GM12878 (cell line): ENCODE results near the gene CENPX. TPM values are rescaled to one million over a fixed set of nuclear protein-coding genes. Genes with fewer than 3 reads are reported as not detected.

ENCODE experiments used
- ATAC-seq: fragments of 200-7000 bp; cut with Tn5 transposase; 3 replicates; pipeline ENCODE4 v1.9.1; 2020; ENCODE audit warnings: mild to moderate bottlenecking, moderate library complexity
- BruUV-seq: library from RNA; stranded (reverse); fragments of 400-500 nt; replicated peaks from 2 replicates; lab custom pipeline; 2021; lab: Mats Ljungman, UMichigan
- CTCF ChIA-PET: fragments of 300-600 bp; sonication (Branson Sonifier 250); formaldehyde crosslinking; extraction: SDS; loops from one replicate; lab custom pipeline; 2021; ENCODE audit warnings: inconsistent platforms; lab: Yijun Ruan, JAX
- POLR2A ChIA-PET: fragments of 350-600 bp; formaldehyde crosslinking; extraction: SDS; loops from one replicate; lab custom pipeline; 2021; ENCODE audit warnings: inconsistent platforms; lab: Charles Lee
- RAD21 ChIA-PET: fragments of 300-600 bp; sonication (Branson Sonifier 250); formaldehyde crosslinking; loops from one replicate; lab custom pipeline; 2023; ENCODE audit warnings: antibody characterized with exemption; ENCODE audit not compliant: unreplicated experiment; lab: Charles Lee
- SMC1A ChIA-PET: fragments of 300-600 bp; sonication (Branson Sonifier 250); formaldehyde crosslinking; loops from one replicate; lab custom pipeline; 2023; ENCODE audit not compliant: unreplicated experiment, uncharacterized antibody; lab: Charles Lee
- DNase-seq: peaks from one replicate; pipeline ENCODE4 v3.0.0-alpha.2; 2011; ENCODE audit warnings: low read depth, low spot score
- FAIRE-seq: peaks from 3 replicates; lab custom pipeline; 2011; peaks lifted over from hg19 to GRCh38; lab: Jason Lieb, UNC
- H2AFZ ChIP-seq: 2 replicates; pipeline ENCODE4 v1.6.0; 2011; ENCODE audit warnings: low read depth, low read length, control low read depth; ENCODE audit not compliant: control insufficient read depth
- H3K27ac ChIP-seq: 2 replicates; pipeline ENCODE4 v1.5.1; 2011; ENCODE audit warnings: control low read depth; ENCODE audit not compliant: control insufficient read depth, insufficient read depth
- H3K27me3 ChIP-seq, 2 experiments: replicated peaks in 1 of 2; 2 replicates each; pipeline versions ENCODE4 v1.6.0 to v1.6.1; 2011; ENCODE audit warnings: low read length in 1 of 2; ENCODE audit not compliant: control insufficient read depth in 2 of 2, insufficient read depth in 2 of 2
- H3K36me3 ChIP-seq, 2 experiments: 2 replicates each; pipeline ENCODE4 v1.5.1; 2011; ENCODE audit warnings: low read length in 1 of 2; ENCODE audit not compliant: control insufficient read depth in 2 of 2, insufficient read depth in 2 of 2
- H3K4me1 ChIP-seq: 2 replicates; pipeline ENCODE4 v1.6.1; 2011; ENCODE audit warnings: mild to moderate bottlenecking, low read length, moderate library complexity, mixed read lengths; ENCODE audit not compliant: control insufficient read depth, insufficient read depth
- H3K4me2 ChIP-seq: 2 replicates; pipeline ENCODE4 v1.6.0; 2011; ENCODE audit warnings: control low read depth; ENCODE audit not compliant: control insufficient read depth, insufficient read depth
- H3K4me3 ChIP-seq: fragments of 200-600 bp; sonication (generic); 2 replicates; pipeline ENCODE4 v1.5.1; 2016
- H3K79me2 ChIP-seq: 2 replicates; pipeline ENCODE4 v1.6.0; 2011; ENCODE audit warnings: low read length; ENCODE audit not compliant: control insufficient read depth, insufficient read depth
- H3K9ac ChIP-seq: 2 replicates; pipeline ENCODE4 v1.8.0; 2011; ENCODE audit warnings: low read length, control low read depth, mixed read lengths; ENCODE audit not compliant: control insufficient read depth, insufficient read depth
- H3K9me3 ChIP-seq: replicated peaks from 3 replicates; pipeline ENCODE4 v1.5.1; 2011; ENCODE audit warnings: mild to moderate bottlenecking, low read length; ENCODE audit not compliant: control insufficient read depth, insufficient read depth
- H4K20me1 ChIP-seq: 2 replicates; pipeline ENCODE4 v1.6.0; 2011; ENCODE audit not compliant: control insufficient read depth, insufficient read depth
- HSF1 ChIP-seq: fragments of 150-350 bp; IDR thresholded peaks from 2 replicates; pipeline ENCODE4 v1.6.1; 2014; ENCODE audit warnings: mild to moderate bottlenecking, low read depth, low read length
- JUND ChIP-seq: IDR thresholded peaks from 2 replicates; pipeline ENCODE4 v1.6.1; 2012; ENCODE audit warnings: low read depth, mild to moderate bottlenecking, low read length, improper control_type of control experiment, moderate library complexity
- MTA3 ChIP-seq: IDR thresholded peaks from 2 replicates; pipeline ENCODE4 v1.6.1; 2012; ENCODE audit warnings: low read length, inconsistent platforms, borderline replicate concordance
- NFIC ChIP-seq: IDR thresholded peaks from 2 replicates; pipeline ENCODE4 v1.6.1; 2012; ENCODE audit warnings: low read depth, mild to moderate bottlenecking, inconsistent platforms, low read length, moderate library complexity
- SIX5 ChIP-seq: IDR thresholded peaks from 2 replicates; pipeline ENCODE4 v1.6.1; 2011; ENCODE audit warnings: mild to moderate bottlenecking, low read depth, low read length, moderate library complexity; ENCODE audit not compliant: severe bottlenecking
- SPI1 ChIP-seq: IDR thresholded peaks from 2 replicates; pipeline ENCODE4 v1.6.1; 2011; ENCODE audit warnings: low read depth, mild to moderate bottlenecking, low read length, moderate library complexity, borderline replicate concordance; ENCODE audit not compliant: insufficient read depth
- SUPT20H ChIP-seq: IDR thresholded peaks from 2 replicates; pipeline ENCODE4 v1.6.1; 2011; ENCODE audit warnings: low read depth, mild to moderate bottlenecking, low read length, moderate library complexity, borderline replicate concordance; ENCODE audit not compliant: control insufficient read depth
- USF1 ChIP-seq: IDR thresholded peaks from 2 replicates; pipeline ENCODE4 v1.6.1; 2011; ENCODE audit warnings: borderline replicate concordance, low read depth, mild to moderate bottlenecking, moderate library complexity, mixed read lengths, low read length; ENCODE audit not compliant: insufficient read depth; ENCODE audit errors: extremely low read length
- ZSCAN29 ChIP-seq: fragments of 450-650 bp; IDR thresholded peaks from 2 replicates; pipeline ENCODE4 v1.6.1; 2017; ENCODE audit warnings: mild to moderate bottlenecking, moderate library complexity
- WGBS: methylation state at CpG from one replicate; pipeline ENCODE4 v1.1.6; 2016; ENCODE audit warnings: low lambda C conversion rate; ENCODE audit not compliant: insufficient replicate concordance, insufficient coverage; ENCODE audit errors: missing lambda C conversion rate; 5-methylcytosine and 5-hydroxymethylcytosine counted together
- in situ Hi-C: fragments of 300-500 bp; cut with MboI; formaldehyde crosslinking; loops from 9 replicates; pipeline ENCODE4 v1.14.3; 2018; ENCODE audit warnings: mixed read lengths
- intact Hi-C: fragments of 100-400 bp; cut with micrococcal nuclease; formaldehyde crosslinking; loops from one replicate; pipeline ENCODE4 v1.14.2; 2022; ENCODE audit not compliant: unreplicated experiment
- polyA plus RNA-seq, 11 experiments: library from polyadenylated mRNA; depleted of rRNA in 4 of 11; unstranded in 6 of 11; stranded (reverse) in 5 of 11; fragments of >200 nt; fragmentation: Nextera tagmentation in 4 of 11; fragmentation: Illumina TruSeq in 1 of 11; extraction: Ambion mirVana in 4 of 11; extraction: Trizol in 1 of 11; gene quantifications; 1 replicate in 1 of 11; 2 replicates in 10 of 11; pipeline versions ENCODE4 v1.2.1 to v1.2.3, GENCODE V29; 2011 to 2016; ENCODE audit warnings: inconsistent platforms in 2 of 11, missing spikeins in 2 of 11, low read depth in 1 of 11
- total RNA-seq, 4 experiments: library from RNA; depleted of rRNA in 3 of 4; stranded (reverse); fragments of >200 nt in 3 of 4; fragmentation: Illumina TruSeq in 1 of 4; extraction: Trizol in 1 of 4; gene quantifications; 2 replicates each; pipeline versions ENCODE4 v1.2.1 to v1.2.3, GENCODE V29; 2013 to 2021
- TF ChIP-seq, protein P1 (sequence below): fragments of 450-650 bp; IDR thresholded peaks from 2 replicates; pipeline ENCODE4 v1.6.1; 2017; ENCODE audit warnings: mild to moderate bottlenecking
- TF ChIP-seq, protein P2 (sequence below): fragments of 450-650 bp; IDR thresholded peaks from 2 replicates; pipeline ENCODE4 v1.6.1; 2018; ENCODE audit warnings: mild to moderate bottlenecking, low read depth, moderate library complexity; ENCODE audit not compliant: partially characterized antibody

CENPX gene
- total and polyA plus RNA-seq, 10 of the 15 experiments (the other 5 are each of a cell fraction or from before 2014, with no cell fraction given) = 11.7 to 182 (median 71.9) TPM

- no peaks in the 10 kb centered on the region for H4K20me1 ChIP-seq
- POLR2A ChIA-PET = no interaction called here
- intact Hi-C loops = no loop called here
- ATAC-seq (no peak), DNase-seq (no peak), FAIRE-seq (no peak)
- H3K4me2 ChIP-seq = no peak overlapping the region
- no peak overlapping the region for H2AFZ ChIP-seq
- RAD21 ChIA-PET = no interaction called here
- SMC1A ChIA-PET = no interaction called here
- no TSS peak for BruUV-seq
- in situ Hi-C loops = no loop called here
- no peaks in the 10 kb centered on the region for H3K9me3 ChIP-seq
- H3K4me1 ChIP-seq = no peaks in the 10 kb centered on the region
- no peak overlapping the region for H3K4me3 ChIP-seq
- WGBS = 61% methylated on average over 21 of the region's 23 CpGs
- CTCF ChIA-PET = no interaction called here
- no peak overlapping the region for H3K9ac ChIP-seq
- no peak overlapping the region for H3K27ac ChIP-seq
- H3K79me2 ChIP-seq = no peaks in the 10 kb centered on the region
- H3K27me3 ChIP-seq = no peaks in the 10 kb centered on the region
- H3K36me3 ChIP-seq = no peaks in the 10 kb centered on the region; a peak in 2 of 4 replicates
- TF ChIP-seq NFIC = no peak
- TF ChIP-seq SUPT20H = no peak
- no peak for TF ChIP-seq JUND
- no peak for TF ChIP-seq HSF1
- TF ChIP-seq SIX5 = no peak
- TF ChIP-seq USF1 = no peak
- no peak for TF ChIP-seq MTA3
- no peak for TF ChIP-seq ZSCAN29
- no peak for TF ChIP-seq SPI1
- TF ChIP-seq, protein P1, sequence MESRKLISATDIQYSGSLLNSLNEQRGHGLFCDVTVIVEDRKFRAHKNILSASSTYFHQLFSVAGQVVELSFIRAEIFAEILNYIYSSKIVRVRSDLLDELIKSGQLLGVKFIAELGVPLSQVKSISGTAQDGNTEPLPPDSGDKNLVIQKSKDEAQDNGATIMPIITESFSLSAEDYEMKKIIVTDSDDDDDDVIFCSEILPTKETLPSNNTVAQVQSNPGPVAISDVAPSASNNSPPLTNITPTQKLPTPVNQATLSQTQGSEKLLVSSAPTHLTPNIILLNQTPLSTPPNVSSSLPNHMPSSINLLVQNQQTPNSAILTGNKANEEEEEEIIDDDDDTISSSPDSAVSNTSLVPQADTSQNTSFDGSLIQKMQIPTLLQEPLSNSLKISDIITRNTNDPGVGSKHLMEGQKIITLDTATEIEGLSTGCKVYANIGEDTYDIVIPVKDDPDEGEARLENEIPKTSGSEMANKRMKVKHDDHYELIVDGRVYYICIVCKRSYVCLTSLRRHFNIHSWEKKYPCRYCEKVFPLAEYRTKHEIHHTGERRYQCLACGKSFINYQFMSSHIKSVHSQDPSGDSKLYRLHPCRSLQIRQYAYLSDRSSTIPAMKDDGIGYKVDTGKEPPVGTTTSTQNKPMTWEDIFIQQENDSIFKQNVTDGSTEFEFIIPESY = no peak
- TF ChIP-seq, protein P2, sequence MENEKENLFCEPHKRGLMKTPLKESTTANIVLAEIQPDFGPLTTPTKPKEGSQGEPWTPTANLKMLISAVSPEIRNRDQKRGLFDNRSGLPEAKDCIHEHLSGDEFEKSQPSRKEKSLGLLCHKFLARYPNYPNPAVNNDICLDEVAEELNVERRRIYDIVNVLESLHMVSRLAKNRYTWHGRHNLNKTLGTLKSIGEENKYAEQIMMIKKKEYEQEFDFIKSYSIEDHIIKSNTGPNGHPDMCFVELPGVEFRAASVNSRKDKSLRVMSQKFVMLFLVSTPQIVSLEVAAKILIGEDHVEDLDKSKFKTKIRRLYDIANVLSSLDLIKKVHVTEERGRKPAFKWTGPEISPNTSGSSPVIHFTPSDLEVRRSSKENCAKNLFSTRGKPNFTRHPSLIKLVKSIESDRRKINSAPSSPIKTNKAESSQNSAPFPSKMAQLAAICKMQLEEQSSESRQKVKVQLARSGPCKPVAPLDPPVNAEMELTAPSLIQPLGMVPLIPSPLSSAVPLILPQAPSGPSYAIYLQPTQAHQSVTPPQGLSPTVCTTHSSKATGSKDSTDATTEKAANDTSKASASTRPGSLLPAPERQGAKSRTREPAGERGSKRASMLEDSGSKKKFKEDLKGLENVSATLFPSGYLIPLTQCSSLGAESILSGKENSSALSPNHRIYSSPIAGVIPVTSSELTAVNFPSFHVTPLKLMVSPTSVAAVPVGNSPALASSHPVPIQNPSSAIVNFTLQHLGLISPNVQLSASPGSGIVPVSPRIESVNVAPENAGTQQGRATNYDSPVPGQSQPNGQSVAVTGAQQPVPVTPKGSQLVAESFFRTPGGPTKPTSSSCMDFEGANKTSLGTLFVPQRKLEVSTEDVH = no peak
These were observed 8.2 kb downstream of the CENPX start for GRCh38 chr17:82014432-82014831.
